Body of pancreas (tissue), 4 donors: ENCODE results near the gene C9orf72.

Source experiments
- POLR2A ChIP-seq, 3 donors: fragments of 450-650 bp; IDR thresholded peaks; one replicate each; pipeline ENCODE4 v1.6.1; 2016; ENCODE audit warnings: antibody characterized with exemption in 3 of 3, mild to moderate bottlenecking in 2 of 3
- TF ChIP-seq, protein P1 (sequence below), 7 experiments: fragments of 450-650 bp in 4 of 7; fragments of 200-600 bp in 3 of 7; sonication (generic) in 3 of 7; IDR thresholded peaks; one replicate each; pipeline ENCODE4 v1.5.1; 2016 to 2019; ENCODE audit warnings: antibody characterized with exemption in 7 of 7

DNA sequence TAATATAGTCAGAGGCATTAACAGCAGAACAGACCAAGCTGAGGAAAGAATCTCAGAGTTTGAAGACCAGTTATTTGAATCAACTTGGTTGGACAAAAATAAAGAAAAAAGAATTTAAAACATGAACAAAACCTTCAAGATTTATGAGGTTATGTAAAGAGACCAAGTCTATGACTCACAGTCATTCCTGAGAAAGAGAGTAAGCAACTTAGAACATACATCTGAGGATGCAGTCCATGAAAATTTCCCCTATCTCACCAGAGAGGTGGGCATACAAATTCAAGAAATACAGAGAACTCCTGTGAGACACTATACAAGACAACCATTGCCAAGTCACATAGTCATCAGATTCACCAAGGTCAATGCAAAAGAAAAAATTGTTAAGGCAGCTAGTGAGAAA, 17.4 kb upstream of the C9orf72 start:
- TF ChIP-seq, protein P1, sequence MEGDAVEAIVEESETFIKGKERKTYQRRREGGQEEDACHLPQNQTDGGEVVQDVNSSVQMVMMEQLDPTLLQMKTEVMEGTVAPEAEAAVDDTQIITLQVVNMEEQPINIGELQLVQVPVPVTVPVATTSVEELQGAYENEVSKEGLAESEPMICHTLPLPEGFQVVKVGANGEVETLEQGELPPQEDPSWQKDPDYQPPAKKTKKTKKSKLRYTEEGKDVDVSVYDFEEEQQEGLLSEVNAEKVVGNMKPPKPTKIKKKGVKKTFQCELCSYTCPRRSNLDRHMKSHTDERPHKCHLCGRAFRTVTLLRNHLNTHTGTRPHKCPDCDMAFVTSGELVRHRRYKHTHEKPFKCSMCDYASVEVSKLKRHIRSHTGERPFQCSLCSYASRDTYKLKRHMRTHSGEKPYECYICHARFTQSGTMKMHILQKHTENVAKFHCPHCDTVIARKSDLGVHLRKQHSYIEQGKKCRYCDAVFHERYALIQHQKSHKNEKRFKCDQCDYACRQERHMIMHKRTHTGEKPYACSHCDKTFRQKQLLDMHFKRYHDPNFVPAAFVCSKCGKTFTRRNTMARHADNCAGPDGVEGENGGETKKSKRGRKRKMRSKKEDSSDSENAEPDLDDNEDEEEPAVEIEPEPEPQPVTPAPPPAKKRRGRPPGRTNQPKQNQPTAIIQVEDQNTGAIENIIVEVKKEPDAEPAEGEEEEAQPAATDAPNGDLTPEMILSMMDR (IDR thresholded peaks at IDR 0.05), result no peak
- TF ChIP-seq POLR2A (IDR thresholded peaks at IDR 0.05), result no peak
